ENCODE measurements around the gene OPCML. TPM values are rescaled to one million over a fixed set of nuclear protein-coding genes. Genes with fewer than 3 reads are reported as not detected.
A peak's percentile ranks its signal among the peaks of the same experiment; 100 is the strongest.

Gene OPCML
- total and polyA plus RNA-seq, 2 experiments from 2014 or later, result 0.21 to 0.51 TPM

- H3K27ac ChIP-seq, result no peak overlapping the region
- no peak overlapping the region for H3K4me3 ChIP-seq
- no peaks in the 10 kb centered on the region for H3K36me3 ChIP-seq
- H3K27me3 ChIP-seq, result peaks cover 2% of the 10 kb centered on the region
- H3K4me1 ChIP-seq (ENCODE audit: low read depth), result no peaks in the 10 kb centered on the region
- DNase-seq (ENCODE audit: low read depth in 1 of 2, low spot score in 1 of 2), result peak in 1 of 2 donors; percentile 18
- no peak for TF ChIP-seq CTCF (IDR thresholded peaks at IDR 0.05; ENCODE audit: low read depth, low read length)
- H3K9me3 ChIP-seq (ENCODE audit: low read depth), result no peaks in the 10 kb centered on the region
Observed at GRCh38 chr11:132686886-132687285, 845.4 kb downstream of the OPCML start.

GRCh38 chr11:132685174-132685611 is 847.1 kb downstream of the OPCML start:
- no peak overlapping the region for H3K27ac ChIP-seq
- H3K27me3 ChIP-seq, result peaks cover 2% of the 10 kb centered on the region
- H3K4me1 ChIP-seq (ENCODE audit: low read depth), result no peaks in the 10 kb centered on the region
- H3K36me3 ChIP-seq, result no peaks in the 10 kb centered on the region
- H3K9me3 ChIP-seq (ENCODE audit: low read depth), result no peaks in the 10 kb centered on the region
- H3K4me3 ChIP-seq, result no peak overlapping the region
- DNase-seq (ENCODE audit: low read depth in 1 of 2, low spot score in 1 of 2), result peak in 1 of 2 donors; percentile 64
- TF ChIP-seq CTCF (IDR thresholded peaks at IDR 0.05; ENCODE audit: low read depth, low read length), result no peak

GRCh38 chr11:132683602-132684001 is 848.7 kb downstream of the OPCML start:
- Histone ChIP-seq H3K36me3 (no peaks in the 10 kb centered on the region), H3K9me3 (ENCODE audit: low read depth) (no peaks in the 10 kb centered on the region), H3K27me3 (peaks cover 2% of the 10 kb centered on the region), H3K27ac (no peak overlapping the region), H3K4me1 (ENCODE audit: low read depth) (no peaks in the 10 kb centered on the region), H3K4me3 (no peak overlapping the region)
- no peak for DNase-seq (ENCODE audit: low read depth in 1 of 2, low spot score in 1 of 2)
- TF ChIP-seq CTCF (IDR thresholded peaks at IDR 0.05; ENCODE audit: low read depth, low read length), result no peak

- Histone ChIP-seq H3K36me3 (no peaks in the 10 kb centered on the region), H3K9me3 (ENCODE audit: low read depth) (no peaks in the 10 kb centered on the region), H3K27ac (no peak overlapping the region), H3K4me1 (ENCODE audit: low read depth) (no peaks in the 10 kb centered on the region), H3K27me3 (peaks cover 2% of the 10 kb centered on the region), H3K4me3 (no peak overlapping the region)
- no peak for TF ChIP-seq CTCF (IDR thresholded peaks at IDR 0.05; ENCODE audit: low read depth, low read length)
- no peak for DNase-seq (ENCODE audit: low read depth in 1 of 2, low spot score in 1 of 2)
Observed at GRCh38 chr11:132681971-132682370, 850.3 kb downstream of the OPCML start.

GRCh38 chr11:132680584-132680983 is 851.7 kb downstream of the OPCML start:
- TF ChIP-seq CTCF (IDR thresholded peaks at IDR 0.05; ENCODE audit: low read depth, low read length), result no peak
- DNase-seq (ENCODE audit: low read depth in 1 of 2, low spot score in 1 of 2), result no peak

GRCh38 chr11:132674151-132674550 is 858.1 kb downstream of the OPCML start:
- H3K27me3 ChIP-seq, result no peaks in the 10 kb centered on the region
- no peak for TF ChIP-seq CTCF (IDR thresholded peaks at IDR 0.05; ENCODE audit: low read depth, low read length)
- H3K27ac ChIP-seq, result no peak overlapping the region
- no peak overlapping the region for H3K4me3 ChIP-seq
- DNase-seq (ENCODE audit: low read depth in 1 of 2, low spot score in 1 of 2), result no peak
- no peaks in the 10 kb centered on the region for H3K36me3 ChIP-seq
- H3K4me1 ChIP-seq (ENCODE audit: low read depth), result peaks cover 19% of the 10 kb centered on the region
- H3K9me3 ChIP-seq (ENCODE audit: low read depth), result no peaks in the 10 kb centered on the region

More at GRCh38 chr11:132680584-132680983, 851.7 kb downstream of the OPCML start:
- H3K4me3 ChIP-seq, result no peak overlapping the region
- no peaks in the 10 kb centered on the region for H3K27me3 ChIP-seq
- H3K36me3 ChIP-seq, result no peaks in the 10 kb centered on the region
- H3K9me3 ChIP-seq (ENCODE audit: low read depth), result no peaks in the 10 kb centered on the region
- H3K4me1 ChIP-seq (ENCODE audit: low read depth), result no peaks in the 10 kb centered on the region
- H3K27ac ChIP-seq, result no peak overlapping the region

All from cardiac muscle cell (in vitro differentiated cells and primary cell).